Transverse colon (tissue), 4 donors: ENCODE measurements around the gene MAST4. TPM values are rescaled to one million over a fixed set of nuclear protein-coding genes. Genes with fewer than 3 reads are reported as not detected.

Experiments used
- DNase-seq: peaks from one replicate; pipeline ENCODE4 v3.0.0-alpha.2; 2019
- H3K27ac ChIP-seq, 4 donors: fragments of 200-600 bp; sonication (generic); 2 replicates each; pipeline ENCODE4 v1.5.1; 2016 to 2018; ENCODE audit warnings: inconsistent platforms in 4 of 4
- H3K27me3 ChIP-seq: fragments of 200-600 bp; sonication (generic); 2 replicates; pipeline ENCODE4 v1.5.1; 2017; ENCODE audit warnings: inconsistent platforms
- H3K36me3 ChIP-seq, 4 donors: fragments of 200-600 bp; sonication (generic); 2 replicates each; pipeline ENCODE4 v1.5.1; 2017 to 2019; ENCODE audit warnings: inconsistent platforms in 4 of 4
- H3K4me1 ChIP-seq, 4 donors: fragments of 200-600 bp; sonication (generic); 2 replicates each; pipeline ENCODE4 v1.5.1; 2017 to 2020; ENCODE audit warnings: inconsistent platforms in 4 of 4
- H3K4me3 ChIP-seq, 4 donors: fragments of 200-600 bp; sonication (generic); 1 replicate in 1 of 4; 2 replicates in 3 of 4; pipeline versions ENCODE4 v1.5.1 to v1.6.1; 2017 to 2019; ENCODE audit warnings: inconsistent platforms in 4 of 4
- H3K9me3 ChIP-seq, 2 donors: fragments of 200-600 bp; sonication (generic); 2 replicates each; pipeline ENCODE4 v1.5.1; 2017 to 2019; ENCODE audit warnings: inconsistent platforms in 2 of 2
- CTCF ChIP-seq, 5 experiments: fragments of 200-600 bp in 3 of 5; fragments of 450-650 bp in 2 of 5; sonication (generic) in 3 of 5; IDR thresholded peaks; 1 replicate in 2 of 5; 2 replicates in 3 of 5; pipeline ENCODE4 v1.5.1; 2016 to 2017; ENCODE audit warnings: antibody characterized with exemption in 5 of 5, inconsistent platforms in 3 of 5, mild to moderate bottlenecking in 2 of 5, moderate library complexity in 1 of 5
- EP300 ChIP-seq: sonication (generic); formaldehyde crosslinking; IDR thresholded peaks from one replicate; pipeline ENCODE4 v1.6.1; 2017; ENCODE audit warnings: antibody characterized with exemption, low read depth
- POLR2A ChIP-seq: fragments of 450-650 bp; IDR thresholded peaks from one replicate; pipeline ENCODE4 v1.6.1; 2016; ENCODE audit warnings: antibody characterized with exemption, mild to moderate bottlenecking, moderate library complexity
- POLR2AphosphoS5 ChIP-seq, 3 donors: sonication (generic); formaldehyde crosslinking; IDR thresholded peaks; one replicate each; pipeline ENCODE4 v1.6.1; 2016; ENCODE audit warnings: antibody characterized with exemption in 3 of 3
- WGBS, 2 donors: methylation state at CpG; one replicate each; pipeline ENCODE4 v1.1.5; 2018; ENCODE audit warnings: low coverage in 1 of 2; 5-methylcytosine and 5-hydroxymethylcytosine counted together
- in situ Hi-C, 4 donors: fragments of 200-750 bp; cut with MboI; loops; one replicate each; pipeline versions ENCODE4 v1.15.0 to v1.15.1; 2017; ENCODE audit warnings: low sequenced_read_pairs in 3 of 4, low pct_ligation_motif_present in 1 of 4, low pct_unique_long_range_greater_than_20kb in 1 of 4
- intact Hi-C: fragments of 100-400 bp; cut with DNase I; formaldehyde crosslinking; loops from one replicate; pipeline ENCODE4 v1.15.1; 2023; ENCODE audit warnings: low total_unique reads
- total RNA-seq, 4 donors: library from RNA; depleted of rRNA; stranded (reverse); fragments of >200 nt; gene quantifications; one replicate each; pipeline ENCODE4 v1.1.0, GENCODE V29; 2016

MAST4 gene
- total RNA-seq, 4 donors from 2014 or later: 20.3 to 46.8 (median 35.4) TPM

DNA sequence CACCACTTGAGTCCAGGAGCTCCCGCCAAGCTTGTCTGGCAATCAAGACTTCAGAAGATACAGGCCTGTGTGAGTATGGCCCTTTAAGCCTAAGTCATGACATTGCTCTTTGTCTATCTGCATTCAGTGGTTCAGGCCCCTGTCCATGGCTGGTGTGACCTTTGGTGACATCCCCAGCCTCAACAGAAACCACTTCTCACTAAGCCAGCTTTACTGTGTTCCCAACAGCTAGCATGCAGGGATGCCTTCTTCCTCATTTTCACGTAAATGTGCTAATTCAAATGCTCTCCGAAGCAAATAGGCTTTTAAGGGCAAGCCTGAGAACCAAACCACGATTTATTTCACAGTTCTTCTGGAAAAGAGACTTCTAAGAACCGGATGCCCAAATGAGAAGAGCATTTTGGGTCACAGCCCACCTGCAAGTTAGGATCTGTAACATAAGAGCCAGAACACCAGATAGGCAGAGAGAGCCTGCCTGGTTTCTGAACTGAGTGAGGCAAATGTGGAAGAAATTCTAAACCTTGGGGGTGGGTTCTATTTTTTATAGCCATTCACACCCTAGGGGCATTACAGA, 585.5 kb downstream of the MAST4 start:
- 57 to 65% methylated on average over 3 to 5 of the region's 5 CpGs for WGBS, 2 donors
- H3K4me3 ChIP-seq: no peak overlapping the region
- no peaks in the 10 kb centered on the region for H3K36me3 ChIP-seq
- no peak for TF ChIP-seq POLR2AphosphoS5 (IDR thresholded peaks at IDR 0.05)
- TF ChIP-seq EP300: no peak
- TF ChIP-seq CTCF (IDR thresholded peaks at IDR 0.05): no peak
- no peak for TF ChIP-seq POLR2A
- H3K9me3 ChIP-seq: peaks cover 0 to 11% of the 10 kb centered on the region in 2 donors
- intact Hi-C loops (no loop called here), in situ Hi-C loops (no loop called here)
- no peak for DNase-seq
- no peaks in the 10 kb centered on the region for H3K27me3 ChIP-seq
- peak overlapping the region; percentile 19 to 61 (median 32) for H3K27ac ChIP-seq
- peaks cover 0 to 15% (median 3%) of the 10 kb centered on the region in 4 donors for H3K4me1 ChIP-seq

DNA sequence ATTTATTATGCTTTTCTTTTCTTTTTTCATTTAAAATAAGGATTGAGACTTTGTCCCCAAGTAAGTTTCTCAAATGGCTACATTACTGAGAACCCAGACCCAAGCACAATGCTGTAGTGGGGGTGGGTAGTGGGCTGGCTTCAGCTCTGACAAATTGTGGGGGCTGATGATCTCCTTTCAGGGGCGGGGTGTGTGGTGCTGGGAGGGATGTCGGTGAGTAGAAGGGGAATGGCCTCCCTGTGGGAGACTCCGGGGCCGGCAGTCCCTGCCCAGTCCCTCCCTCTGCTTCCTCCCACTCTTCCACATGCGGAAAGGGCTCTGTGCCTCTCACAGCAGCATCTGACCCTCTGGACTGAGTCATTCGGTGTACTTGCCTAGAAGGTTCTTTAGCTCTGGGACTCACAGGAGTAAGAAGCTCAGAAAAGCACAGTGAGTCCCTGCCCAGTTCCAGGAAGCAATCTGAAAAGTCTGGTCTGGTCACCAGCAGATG, 586.2 kb downstream of the MAST4 start:
- Histone ChIP-seq H3K9me3 (peaks cover 0 to 5% of the 10 kb centered on the region in 2 donors), H3K27me3 (no peaks in the 10 kb centered on the region), H3K4me1 (peaks cover 0 to 15% (median 3%) of the 10 kb centered on the region in 4 donors), H3K4me3 (no peak overlapping the region), H3K27ac (peak overlapping the region; percentile 19 to 61 (median 32)), H3K36me3 (no peaks in the 10 kb centered on the region)
- in situ Hi-C loops (no loop called here), intact Hi-C loops (no loop called here)
- TF ChIP-seq POLR2AphosphoS5 (IDR thresholded peaks at IDR 0.05) (peak in 1 of 3 donors; percentile 7), POLR2A (no peak)
- WGBS, 2 donors: 31 to 62% methylated on average over 5 to 6 of the region's 6 CpGs
- no peak for DNase-seq

DNA sequence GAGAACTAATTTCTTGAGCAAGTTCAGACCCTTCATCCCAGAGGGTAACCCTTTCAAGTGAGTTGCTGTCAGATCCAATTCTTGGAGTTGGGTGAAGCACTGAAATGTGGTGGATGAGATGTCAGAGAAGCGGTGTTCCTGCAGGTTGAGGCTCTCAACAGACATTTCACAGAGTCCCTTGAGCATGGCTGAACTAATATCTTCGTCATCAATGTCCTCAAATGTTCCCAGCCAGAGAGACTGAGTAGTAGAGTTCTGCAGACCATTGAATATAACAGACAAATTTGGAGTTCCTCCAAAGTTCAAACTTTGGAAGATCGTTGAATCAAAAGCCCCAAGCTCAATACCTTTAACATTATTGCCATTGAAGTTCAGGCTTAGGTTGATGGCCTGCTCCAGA, 587.7 kb downstream of the MAST4 start:
- Histone ChIP-seq H3K27me3 (no peaks in the 10 kb centered on the region), H3K27ac (no peak overlapping the region), H3K4me3 (no peak overlapping the region), H3K9me3 (no peaks in the 10 kb centered on the region), H3K36me3 (no peaks in the 10 kb centered on the region), H3K4me1 (peaks cover 0 to 17% (median 3%) of the 10 kb centered on the region in 4 donors)
- in situ Hi-C loops (no loop called here), intact Hi-C loops (no loop called here)
- TF ChIP-seq EP300 (no peak), CTCF (IDR thresholded peaks at IDR 0.05) (no peak), POLR2AphosphoS5 (IDR thresholded peaks at IDR 0.05) (no peak), POLR2A (no peak)
- WGBS, 2 donors: 90 to 96% methylated on average over 3 of the region's 3 CpGs
- DNase-seq: no peak

- intact Hi-C loops: no loop called here
- Histone ChIP-seq H3K9me3 (no peaks in the 10 kb centered on the region), H3K4me1 (peaks cover 0 to 10% (median 3%) of the 10 kb centered on the region in 4 donors), H3K27me3 (no peaks in the 10 kb centered on the region), H3K36me3 (no peaks in the 10 kb centered on the region), H3K4me3 (no peak overlapping the region), H3K27ac (peak overlapping the region in 1 of 4 donors; percentile 1)
- WGBS, 2 donors: 54 to 73% methylated on average over 1 of the region's 1 CpG
- in situ Hi-C loops: no loop called here
- TF ChIP-seq POLR2A: no peak
- TF ChIP-seq EP300: no peak
- TF ChIP-seq POLR2AphosphoS5 (IDR thresholded peaks at IDR 0.05): no peak
- no peak for TF ChIP-seq CTCF (IDR thresholded peaks at IDR 0.05)
- no peak for DNase-seq
Measured at GRCh38 chr5:67187006-67187715, 591.0 kb downstream of the MAST4 start.
